ENCODE results near the gene CTBP1.
"Not testable (repeated sequence)": the region's sequence is repeated elsewhere in the genome, so short reads cannot be mapped to it uniquely, and the experiment has no call there.

Gene CTBP1

GRCh38 chr4:1241466-1241935 is 7.4 kb downstream of the CTBP1 start:
- peaks cover 37% of the 10 kb centered on the region for H3K4me1 Mint-ChIP-seq
- ATAC-seq (no peak), DNase-seq (no peak)
- peaks cover 11% of the 10 kb centered on the region for H3K36me3 Mint-ChIP-seq (ENCODE audit: low read depth)
- no peak overlapping the region for H3K4me3 Mint-ChIP-seq
- H3K27me3 Mint-ChIP-seq: no peaks in the 10 kb centered on the region
- H3K9me3 Mint-ChIP-seq: no peaks in the 10 kb centered on the region
- no peak overlapping the region for H3K27ac Mint-ChIP-seq

- H3K9me3 Mint-ChIP-seq: no peaks in the 10 kb centered on the region
- no peak overlapping the region for H3K4me3 Mint-ChIP-seq
These were observed 8.0 kb downstream of the CTBP1 start for GRCh38 chr4:1240721-1241465.

GRCh38 chr4:1239950-1240307 is 9.0 kb downstream of the CTBP1 start:
- H3K27me3 Mint-ChIP-seq: no peaks in the 10 kb centered on the region
- H3K36me3 Mint-ChIP-seq (ENCODE audit: low read depth): peaks cover 19% of the 10 kb centered on the region
- peaks cover 23% of the 10 kb centered on the region for H3K4me1 Mint-ChIP-seq
- H3K4me3 Mint-ChIP-seq: no peak overlapping the region
- no peak for ATAC-seq
- H3K9me3 Mint-ChIP-seq: no peaks in the 10 kb centered on the region
- H3K27ac Mint-ChIP-seq: no peak overlapping the region
- no peak for DNase-seq

More at GRCh38 chr4:1240721-1241465, 8.0 kb downstream of the CTBP1 start:
- ATAC-seq (no peak), DNase-seq (no peak)
- H3K4me1 Mint-ChIP-seq: peaks cover 31% of the 10 kb centered on the region
- no peaks in the 10 kb centered on the region for H3K27me3 Mint-ChIP-seq
- H3K36me3 Mint-ChIP-seq (ENCODE audit: low read depth): peaks cover 11% of the 10 kb centered on the region
- no peak overlapping the region for H3K27ac Mint-ChIP-seq

- DNase-seq (no peak), ATAC-seq (no peak)
- peaks cover 19% of the 10 kb centered on the region for H3K36me3 Mint-ChIP-seq (ENCODE audit: low read depth)
- H3K27me3 Mint-ChIP-seq: no peaks in the 10 kb centered on the region
- no peak overlapping the region for H3K4me3 Mint-ChIP-seq
- no peaks in the 10 kb centered on the region for H3K9me3 Mint-ChIP-seq
- peaks cover 17% of the 10 kb centered on the region for H3K4me1 Mint-ChIP-seq
- H3K27ac Mint-ChIP-seq: no peak overlapping the region
These were observed 9.6 kb downstream of the CTBP1 start for GRCh38 chr4:1239141-1239949.

- ATAC-seq (no peak), DNase-seq (no peak)
- H3K4me3 Mint-ChIP-seq: no peak overlapping the region
- H3K9me3 Mint-ChIP-seq: no peaks in the 10 kb centered on the region
- no peaks in the 10 kb centered on the region for H3K27me3 Mint-ChIP-seq
- no peak overlapping the region for H3K27ac Mint-ChIP-seq
- peaks cover 19% of the 10 kb centered on the region for H3K36me3 Mint-ChIP-seq (ENCODE audit: low read depth)
- peaks cover 14% of the 10 kb centered on the region for H3K4me1 Mint-ChIP-seq
These were observed 10.3 kb downstream of the CTBP1 start for GRCh38 chr4:1238676-1239000.

GRCh38 chr4:1237981-1238675 is 10.8 kb downstream of the CTBP1 start:
- DNase-seq: no peak
- H3K9me3 Mint-ChIP-seq: no peaks in the 10 kb centered on the region
- no peaks in the 10 kb centered on the region for H3K27me3 Mint-ChIP-seq
- H3K4me1 Mint-ChIP-seq: peaks cover 10% of the 10 kb centered on the region
- H3K36me3 Mint-ChIP-seq (ENCODE audit: low read depth): peaks cover 21% of the 10 kb centered on the region
- no peak overlapping the region for H3K27ac Mint-ChIP-seq
- no peak overlapping the region for H3K4me3 Mint-ChIP-seq
- ATAC-seq: no peak

- H3K27me3 Mint-ChIP-seq, ATAC-seq, H3K9me3 Mint-ChIP-seq, H3K4me1 Mint-ChIP-seq, DNase-seq, H3K27ac Mint-ChIP-seq, H3K4me3 Mint-ChIP-seq: not testable (repeated sequence)
- peaks cover 25% of the 10 kb centered on the region for H3K36me3 Mint-ChIP-seq (ENCODE audit: low read depth)
These were observed 11.7 kb downstream of the CTBP1 start for GRCh38 chr4:1237261-1237660.

GRCh38 chr4:1236836-1237235 is 12.1 kb downstream of the CTBP1 start:
- H3K4me3 Mint-ChIP-seq, ATAC-seq, H3K27me3 Mint-ChIP-seq, DNase-seq, H3K9me3 Mint-ChIP-seq, H3K27ac Mint-ChIP-seq, H3K4me1 Mint-ChIP-seq: not testable (repeated sequence)
- peaks cover 25% of the 10 kb centered on the region for H3K36me3 Mint-ChIP-seq (ENCODE audit: low read depth)

- ATAC-seq: no peak
- DNase-seq: no peak
- Mint-ChIP-seq H3K9me3 (no peaks in the 10 kb centered on the region), H3K36me3 (ENCODE audit: low read depth) (peaks cover 25% of the 10 kb centered on the region), H3K27ac (no peak overlapping the region), H3K27me3 (no peaks in the 10 kb centered on the region), H3K4me1 (peaks cover 2% of the 10 kb centered on the region), H3K4me3 (no peak overlapping the region)
These were observed 12.8 kb downstream of the CTBP1 start for GRCh38 chr4:1236103-1236641.

- Mint-ChIP-seq H3K36me3 (ENCODE audit: low read depth) (peaks cover 21% of the 10 kb centered on the region), H3K4me3 (no peak overlapping the region), H3K27ac (no peak overlapping the region), H3K9me3 (no peaks in the 10 kb centered on the region), H3K27me3 (no peaks in the 10 kb centered on the region), H3K4me1 (peaks cover 2% of the 10 kb centered on the region)
- DNase-seq: no peak
- ATAC-seq: no peak
These were observed 13.4 kb downstream of the CTBP1 start for GRCh38 chr4:1235381-1236102.

GRCh38 chr4:1234811-1235292 is 14.1 kb downstream of the CTBP1 start:
- no peaks in the 10 kb centered on the region for H3K27me3 Mint-ChIP-seq
- peaks cover 2% of the 10 kb centered on the region for H3K4me1 Mint-ChIP-seq
- H3K36me3 Mint-ChIP-seq (ENCODE audit: low read depth): peaks cover 20% of the 10 kb centered on the region

GRCh38 chr4:1234309-1234695 is 14.6 kb downstream of the CTBP1 start:
- H3K4me3 Mint-ChIP-seq: no peak overlapping the region
- H3K9me3 Mint-ChIP-seq: no peaks in the 10 kb centered on the region
- no peak overlapping the region for H3K27ac Mint-ChIP-seq
- H3K4me1 Mint-ChIP-seq: peaks cover 2% of the 10 kb centered on the region
- no peak for ATAC-seq
- no peak for DNase-seq
- H3K27me3 Mint-ChIP-seq: no peaks in the 10 kb centered on the region
- H3K36me3 Mint-ChIP-seq (ENCODE audit: low read depth): peaks cover 18% of the 10 kb centered on the region

More at GRCh38 chr4:1234811-1235292, 14.1 kb downstream of the CTBP1 start:
- no peak overlapping the region for H3K27ac Mint-ChIP-seq
- H3K4me3 Mint-ChIP-seq: no peak overlapping the region
- DNase-seq: no peak
- ATAC-seq: no peak
- H3K9me3 Mint-ChIP-seq: no peaks in the 10 kb centered on the region

- Mint-ChIP-seq H3K9me3 (no peaks in the 10 kb centered on the region), H3K36me3 (ENCODE audit: low read depth) (peaks cover 16% of the 10 kb centered on the region), H3K27me3 (no peaks in the 10 kb centered on the region), H3K27ac (no peak overlapping the region), H3K4me3 (no peak overlapping the region), H3K4me1 (peaks cover 2% of the 10 kb centered on the region)
- no peak for DNase-seq
- ATAC-seq: no peak
These were observed 15.2 kb downstream of the CTBP1 start for GRCh38 chr4:1233641-1234308.

Data from activated naive CD8-positive, alpha-beta T cell treated with anti-CD3 and anti-CD28 coated beads, Interleukin-2, amount 50 U/mL, for 24 hours (primary cell).